Smooth muscle cell (in vitro differentiated cells): ENCODE results near the gene MEGF11. TPM values are rescaled to one million over a fixed set of nuclear protein-coding genes. Genes with fewer than 3 reads are reported as not detected.

ENCODE experiments used
- DNase-seq: peaks from one replicate; lab custom pipeline; 2025; ENCODE audit not compliant: unreplicated experiment; lab: John Stamatoyannopoulos, UW
- H2AFZ ChIP-seq: fragments of 200-600 bp; sonication (generic); 2 replicates; pipeline ENCODE4 v1.6.0; 2016; ENCODE audit warnings: antibody characterized with exemption, low read depth, mild to moderate bottlenecking
- H3F3A ChIP-seq: fragments of 200-600 bp; sonication (generic); 2 replicates; pipeline ENCODE4 v1.6.0; 2017; ENCODE audit warnings: antibody characterized with exemption, low read depth
- H3K27ac ChIP-seq: fragments of 200-600 bp; sonication (generic); 2 replicates; pipeline ENCODE4 v1.5.1; 2016; ENCODE audit warnings: low read depth, mild to moderate bottlenecking
- H3K27me3 ChIP-seq: fragments of 200-600 bp; sonication (generic); 2 replicates; pipeline ENCODE4 v1.6.1; 2016; ENCODE audit warnings: low read depth, mild to moderate bottlenecking
- H3K36me3 ChIP-seq: fragments of 200-600 bp; sonication (generic); 2 replicates; pipeline ENCODE4 v1.5.1; 2016; ENCODE audit warnings: low read depth
- H3K4me1 ChIP-seq: fragments of 200-600 bp; sonication (generic); 2 replicates; pipeline ENCODE4 v1.5.1; 2016; ENCODE audit warnings: low read depth
- H3K4me2 ChIP-seq: fragments of 200-600 bp; sonication (generic); 2 replicates; pipeline ENCODE4 v1.6.0; 2016; ENCODE audit warnings: mild to moderate bottlenecking
- H3K4me3 ChIP-seq: fragments of 200-600 bp; sonication (generic); 2 replicates; pipeline ENCODE4 v1.5.1; 2016; ENCODE audit warnings: mild to moderate bottlenecking
- H3K79me2 ChIP-seq: fragments of 200-600 bp; sonication (generic); 2 replicates; pipeline ENCODE4 v1.6.0; 2016; ENCODE audit warnings: low read depth, mild to moderate bottlenecking
- H3K9ac ChIP-seq: fragments of 200-600 bp; sonication (generic); 2 replicates; pipeline ENCODE4 v1.6.0; 2016; ENCODE audit warnings: low read depth
- H3K9me3 ChIP-seq: fragments of 200-600 bp; sonication (generic); replicated peaks from 2 replicates; pipeline ENCODE4 v1.5.1; 2016; ENCODE audit warnings: low read depth
- H4K20me1 ChIP-seq: fragments of 200-600 bp; sonication (generic); 2 replicates; pipeline ENCODE4 v1.6.0; 2016; ENCODE audit warnings: low read depth
- WGBS: methylation state at CpG from one replicate; pipeline ENCODE4 v1.1.7; 2016; ENCODE audit warnings: low lambda C conversion rate; 5-methylcytosine and 5-hydroxymethylcytosine counted together
- polyA plus RNA-seq: library from polyadenylated mRNA; unstranded; fragments of >200 nt; fragmentation: Nextera tagmentation; extraction: Ambion mirVana; gene quantifications from 2 replicates; pipeline ENCODE4 v1.2.1, GENCODE V29; 2016
- total RNA-seq: library from RNA; depleted of rRNA; stranded (reverse); fragments of >200 nt; gene quantifications from 2 replicates; pipeline ENCODE4 v1.2.3, GENCODE V29; 2014
- TF ChIP-seq, protein P1 (sequence below): fragments of 200-600 bp; sonication (generic); IDR thresholded peaks from 2 replicates; pipeline ENCODE4 v1.5.1; 2017; ENCODE audit warnings: borderline replicate concordance, mild to moderate bottlenecking, antibody characterized with exemption; ENCODE audit not compliant: insufficient read depth, poor library complexity, severe bottlenecking

Gene MEGF11
- total and polyA plus RNA-seq, 2 experiments from 2014 or later: 0.08 TPM; not detected in 1

GRCh38 chr15:66293419-66294156 lies 40.0 kb upstream of the MEGF11 start, which contains the start of gene DIS3L:
Gene DIS3L, plus strand, starts transcription at chr15:66293568. Its CDS starts 29 bp downstream, at chr15:66293597.
- Histone ChIP-seq H3K9ac (peak within 1 kb of the TSS; percentile 62), H3K4me2 (peak within 1 kb of the TSS; percentile 96), H3K36me3 (no peaks in the 10 kb centered on the region), H3K27me3 (no peaks in the 10 kb centered on the region), H3K27ac (peak within 1 kb of the TSS; percentile 52), H4K20me1 (no peaks in the 10 kb centered on the region), H3K4me3 (peak within 1 kb of the TSS; percentile 75), H3F3A (peaks cover 10% of the 10 kb centered on the region), H3K4me1 (peaks cover 25% of the 10 kb centered on the region), H3K9me3 (no peaks in the 10 kb centered on the region), H3K79me2 (peaks cover 17% of the 10 kb centered on the region), H2AFZ (peak within 1 kb of the TSS; percentile 97)
- no peak for DNase-seq
- TF ChIP-seq, protein P1, sequence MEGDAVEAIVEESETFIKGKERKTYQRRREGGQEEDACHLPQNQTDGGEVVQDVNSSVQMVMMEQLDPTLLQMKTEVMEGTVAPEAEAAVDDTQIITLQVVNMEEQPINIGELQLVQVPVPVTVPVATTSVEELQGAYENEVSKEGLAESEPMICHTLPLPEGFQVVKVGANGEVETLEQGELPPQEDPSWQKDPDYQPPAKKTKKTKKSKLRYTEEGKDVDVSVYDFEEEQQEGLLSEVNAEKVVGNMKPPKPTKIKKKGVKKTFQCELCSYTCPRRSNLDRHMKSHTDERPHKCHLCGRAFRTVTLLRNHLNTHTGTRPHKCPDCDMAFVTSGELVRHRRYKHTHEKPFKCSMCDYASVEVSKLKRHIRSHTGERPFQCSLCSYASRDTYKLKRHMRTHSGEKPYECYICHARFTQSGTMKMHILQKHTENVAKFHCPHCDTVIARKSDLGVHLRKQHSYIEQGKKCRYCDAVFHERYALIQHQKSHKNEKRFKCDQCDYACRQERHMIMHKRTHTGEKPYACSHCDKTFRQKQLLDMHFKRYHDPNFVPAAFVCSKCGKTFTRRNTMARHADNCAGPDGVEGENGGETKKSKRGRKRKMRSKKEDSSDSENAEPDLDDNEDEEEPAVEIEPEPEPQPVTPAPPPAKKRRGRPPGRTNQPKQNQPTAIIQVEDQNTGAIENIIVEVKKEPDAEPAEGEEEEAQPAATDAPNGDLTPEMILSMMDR: no peak
- WGBS: under 1% methylated on average over 64 of the region's 92 CpGs

- Histone ChIP-seq H3K36me3 (no peaks in the 10 kb centered on the region), H4K20me1 (no peaks in the 10 kb centered on the region), H3K27ac (no peak overlapping the region), H3K4me3 (peak overlapping the region; percentile 75), H2AFZ (peak overlapping the region; percentile 97), H3K9ac (no peak overlapping the region), H3K4me2 (peak overlapping the region; percentile 96), H3K79me2 (peaks cover 17% of the 10 kb centered on the region), H3K4me1 (peaks cover 25% of the 10 kb centered on the region), H3K9me3 (no peaks in the 10 kb centered on the region), H3K27me3 (no peaks in the 10 kb centered on the region), H3F3A (peaks cover 10% of the 10 kb centered on the region)
- TF ChIP-seq, protein P1: no peak
- DNase-seq: no peak
- WGBS: 44% methylated on average over 22 of the region's 22 CpGs
Observed at GRCh38 chr15:66292571-66293418, 39.2 kb upstream of the MEGF11 start.

DNA sequence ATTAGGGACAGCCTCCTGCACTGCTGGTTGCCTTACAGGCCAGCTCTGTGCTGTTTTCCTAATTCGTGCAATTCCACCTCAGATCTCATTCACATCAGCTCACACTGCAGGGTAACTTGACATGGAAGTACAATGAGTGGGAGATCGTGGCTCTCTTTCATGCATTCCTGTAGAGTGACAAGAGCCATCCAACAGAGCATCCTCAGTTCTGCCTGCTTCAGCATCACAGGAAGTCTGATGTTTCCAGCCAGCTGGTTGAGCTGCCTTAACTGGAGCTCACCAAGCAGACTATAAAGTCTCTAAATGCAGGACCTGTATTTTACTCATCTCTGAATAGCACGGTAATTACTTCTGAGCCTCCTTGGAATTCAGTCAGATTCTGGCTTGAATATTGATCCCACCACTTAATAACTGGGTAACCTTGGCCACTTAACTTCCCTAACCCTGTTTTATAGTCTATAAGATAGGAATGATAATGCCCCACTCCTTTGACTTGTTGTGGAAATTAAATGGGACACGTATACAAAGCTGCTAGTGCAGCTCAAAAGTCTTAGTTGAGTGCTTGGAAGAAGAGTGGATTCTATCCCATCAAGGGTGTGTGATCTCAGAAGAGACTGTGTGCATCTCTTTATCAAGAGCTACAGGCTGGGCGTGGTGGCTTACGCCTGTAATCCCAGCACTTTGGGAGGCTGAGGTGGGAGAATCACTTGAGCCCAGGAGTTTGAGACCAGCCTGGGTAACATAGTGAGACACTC lies 38.4 kb upstream of the MEGF11 start:
- peaks cover 15% of the 10 kb centered on the region for H3K79me2 ChIP-seq
- H3K27me3 ChIP-seq: no peaks in the 10 kb centered on the region
- DNase-seq: no peak
- H3K27ac ChIP-seq: no peak overlapping the region
- no peaks in the 10 kb centered on the region for H3K36me3 ChIP-seq
- no peak overlapping the region for H3K9ac ChIP-seq
- peaks cover 25% of the 10 kb centered on the region for H3K4me1 ChIP-seq
- H2AFZ ChIP-seq: no peak overlapping the region
- peaks cover 10% of the 10 kb centered on the region for H3F3A ChIP-seq
- TF ChIP-seq, protein P1: no peak
- no peaks in the 10 kb centered on the region for H4K20me1 ChIP-seq
- H3K4me2 ChIP-seq: no peak overlapping the region
- WGBS: 82% methylated on average over 6 of the region's 6 CpGs
- H3K4me3 ChIP-seq: no peak overlapping the region
- no peaks in the 10 kb centered on the region for H3K9me3 ChIP-seq
